Measurements from ENCODE around the gene SPTY2D1.

DNA sequence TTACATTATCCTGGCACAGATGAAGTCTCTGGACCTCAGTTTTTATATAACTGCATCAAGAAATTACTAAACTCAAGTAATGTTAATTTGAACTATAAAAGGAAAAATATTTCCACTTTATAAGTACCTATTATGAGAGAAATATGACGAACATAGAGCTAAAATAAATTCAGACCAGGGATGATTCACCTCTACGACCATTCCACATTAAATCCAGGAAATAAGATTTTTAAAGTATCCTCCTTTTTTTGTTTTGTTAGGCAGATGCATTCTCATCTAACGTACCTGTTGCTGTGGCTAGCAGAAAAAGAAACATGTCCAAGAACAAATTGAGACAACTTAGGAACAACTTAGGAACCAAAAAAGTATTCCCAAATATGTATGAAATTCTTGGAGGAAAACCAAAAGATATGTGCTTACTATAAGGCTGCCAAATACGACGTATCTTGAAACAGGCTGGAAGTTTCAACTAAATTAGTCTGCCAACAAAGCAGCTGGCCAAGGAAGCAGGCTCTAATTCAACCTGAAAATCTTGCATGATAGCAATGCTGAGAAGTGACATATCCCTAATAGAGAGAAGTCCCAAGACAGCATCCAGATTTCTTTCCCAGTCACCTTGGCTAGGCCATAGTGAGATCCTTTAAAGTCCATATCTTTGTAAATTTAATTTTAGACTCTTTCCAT is 15.7 kb downstream of the SPTY2D1 start:
- TF ChIP-seq, protein P1, sequence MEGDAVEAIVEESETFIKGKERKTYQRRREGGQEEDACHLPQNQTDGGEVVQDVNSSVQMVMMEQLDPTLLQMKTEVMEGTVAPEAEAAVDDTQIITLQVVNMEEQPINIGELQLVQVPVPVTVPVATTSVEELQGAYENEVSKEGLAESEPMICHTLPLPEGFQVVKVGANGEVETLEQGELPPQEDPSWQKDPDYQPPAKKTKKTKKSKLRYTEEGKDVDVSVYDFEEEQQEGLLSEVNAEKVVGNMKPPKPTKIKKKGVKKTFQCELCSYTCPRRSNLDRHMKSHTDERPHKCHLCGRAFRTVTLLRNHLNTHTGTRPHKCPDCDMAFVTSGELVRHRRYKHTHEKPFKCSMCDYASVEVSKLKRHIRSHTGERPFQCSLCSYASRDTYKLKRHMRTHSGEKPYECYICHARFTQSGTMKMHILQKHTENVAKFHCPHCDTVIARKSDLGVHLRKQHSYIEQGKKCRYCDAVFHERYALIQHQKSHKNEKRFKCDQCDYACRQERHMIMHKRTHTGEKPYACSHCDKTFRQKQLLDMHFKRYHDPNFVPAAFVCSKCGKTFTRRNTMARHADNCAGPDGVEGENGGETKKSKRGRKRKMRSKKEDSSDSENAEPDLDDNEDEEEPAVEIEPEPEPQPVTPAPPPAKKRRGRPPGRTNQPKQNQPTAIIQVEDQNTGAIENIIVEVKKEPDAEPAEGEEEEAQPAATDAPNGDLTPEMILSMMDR (IDR thresholded peaks at IDR 0.05): no peak
- TF ChIP-seq POLR2A (IDR thresholded peaks at IDR 0.05): no peak

Data from adrenal gland (tissue), 5 donors.